ENCODE data around the gene EXOG.

EXOG gene

DNA sequence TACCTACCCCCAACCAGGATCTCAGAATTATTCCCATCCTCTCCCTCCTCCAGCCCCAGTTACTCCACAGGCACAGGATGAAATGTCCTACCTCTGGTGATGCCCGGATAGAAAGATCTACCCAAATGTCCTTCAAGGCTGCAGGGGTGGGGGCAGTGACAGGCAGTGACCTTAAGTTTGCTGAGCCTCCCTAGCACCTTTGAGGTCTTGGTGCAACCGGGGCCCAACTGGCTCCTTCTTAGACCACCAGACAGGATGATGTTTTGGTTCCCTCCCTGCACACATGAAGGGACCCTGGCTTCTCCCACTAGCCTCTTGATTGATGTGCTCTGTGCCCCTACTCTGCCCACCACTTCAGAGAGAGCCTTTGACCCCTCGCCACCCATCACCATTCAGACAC, 36.4 kb downstream of the EXOG start:
- TF ChIP-seq CTCF (conservative IDR thresholded peaks at IDR 0.05; ENCODE audit: control insufficient read depth, insufficient read depth, low read depth, low read length), result no peak
- no peak overlapping the region for H3K4me3 ChIP-seq (ENCODE audit: control insufficient read depth, low read depth, low read length)
- DNase-seq (ENCODE audit: low read depth), result no peak

DNA sequence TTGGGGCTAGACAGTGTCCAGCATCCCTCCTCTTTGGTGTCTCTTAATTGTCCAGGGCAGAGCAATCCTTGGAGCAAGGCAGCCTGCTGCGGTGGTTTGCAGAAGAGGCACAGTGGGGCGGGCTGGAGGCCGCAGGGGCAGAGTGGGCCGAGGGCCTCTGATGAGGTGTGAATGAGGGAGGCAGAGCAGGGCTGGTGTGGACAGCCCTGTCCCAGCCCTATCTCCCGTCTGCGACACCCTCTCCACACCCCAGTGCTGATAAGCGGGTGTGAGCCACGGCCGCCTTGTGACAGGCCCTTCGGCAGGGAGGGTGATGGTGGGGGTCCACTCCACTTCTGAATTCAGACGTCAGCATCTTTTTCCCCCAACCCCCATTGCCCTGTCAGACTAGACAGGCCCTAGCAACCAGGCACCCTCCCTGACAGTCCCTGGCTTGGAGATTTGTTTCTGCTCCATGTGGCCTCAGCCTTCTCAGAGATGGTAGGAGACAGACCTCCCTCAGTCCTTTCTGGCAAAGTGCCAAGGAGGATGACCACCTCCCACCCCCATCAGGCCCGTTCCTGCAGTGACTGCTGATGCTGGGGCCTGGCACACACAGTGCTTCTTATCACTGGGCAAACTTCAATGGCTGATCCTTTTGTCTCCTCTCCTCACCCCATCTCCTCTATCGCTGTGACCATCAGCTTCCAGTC, 37.3 kb downstream of the EXOG start:
- DNase-seq (ENCODE audit: low read depth), result no peak
- no peak overlapping the region for H3K4me3 ChIP-seq (ENCODE audit: control insufficient read depth, low read depth, low read length)
- no peak for TF ChIP-seq CTCF (conservative IDR thresholded peaks at IDR 0.05; ENCODE audit: control insufficient read depth, insufficient read depth, low read depth, low read length)

DNA sequence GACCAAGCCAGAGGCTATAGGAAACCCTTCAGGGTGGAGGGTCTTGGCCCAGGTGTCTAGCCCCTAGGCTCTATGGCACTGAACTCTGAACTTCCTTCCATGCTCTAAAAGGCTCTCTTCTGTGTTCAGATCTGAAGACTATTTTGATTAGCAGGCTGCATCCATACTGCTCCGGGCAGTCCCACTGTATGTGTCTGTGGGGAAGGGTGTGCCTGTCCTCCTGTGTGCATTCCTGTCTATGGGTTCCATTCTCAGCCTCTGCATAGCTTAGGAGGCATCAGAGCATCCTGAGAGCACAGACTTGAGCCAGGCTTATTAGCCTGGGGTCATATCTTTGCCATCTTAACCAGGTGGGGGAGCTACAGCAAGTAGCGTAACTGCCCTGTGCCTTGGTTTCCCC, 38.0 kb downstream of the EXOG start:
- no peak for DNase-seq (ENCODE audit: low read depth)
- TF ChIP-seq CTCF (conservative IDR thresholded peaks at IDR 0.05; ENCODE audit: control insufficient read depth, insufficient read depth, low read depth, low read length), result no peak
- no peak overlapping the region for H3K4me3 ChIP-seq (ENCODE audit: control insufficient read depth, low read depth, low read length)

DNA sequence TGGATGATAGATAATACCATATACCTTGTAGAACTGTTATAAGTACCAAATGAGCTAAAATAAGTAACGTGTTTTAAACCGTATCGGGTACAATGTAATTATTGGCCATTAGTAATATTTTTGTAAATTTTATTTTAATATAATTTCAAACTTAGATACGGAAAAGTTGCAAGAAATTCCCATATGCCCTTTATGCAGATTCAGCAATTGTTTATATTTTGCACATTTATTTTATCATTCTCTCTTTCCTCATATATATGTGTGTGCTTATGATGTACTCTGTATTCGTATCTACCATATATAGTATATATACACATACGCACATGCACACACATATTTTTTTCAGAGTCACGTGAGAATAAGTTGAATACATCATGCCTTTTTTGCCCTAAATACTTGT, 38.5 kb downstream of the EXOG start:
- H3K4me3 ChIP-seq (ENCODE audit: control insufficient read depth, low read depth, low read length), result no peak overlapping the region
- TF ChIP-seq CTCF (conservative IDR thresholded peaks at IDR 0.05; ENCODE audit: control insufficient read depth, insufficient read depth, low read depth, low read length), result no peak
- DNase-seq (ENCODE audit: low read depth), result no peak

DNA sequence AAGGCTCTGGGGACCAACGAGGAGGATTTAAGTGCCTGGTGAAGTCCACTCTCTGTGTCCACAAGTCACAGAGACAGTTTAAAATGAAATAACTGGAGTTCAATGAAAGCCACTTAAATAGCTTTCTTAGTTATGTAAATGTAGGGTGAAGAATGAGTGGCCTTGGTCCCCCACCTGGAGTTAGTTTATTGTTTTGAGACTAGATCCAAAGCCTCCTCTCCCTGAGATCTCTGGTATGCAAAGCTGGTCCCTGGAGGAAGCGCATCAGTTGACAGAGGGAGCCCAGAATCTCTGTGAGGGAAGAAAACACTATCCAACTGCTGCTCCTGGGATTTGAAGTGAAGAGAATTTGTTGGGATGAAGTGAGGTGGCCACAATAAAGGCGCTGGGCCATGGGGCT, 40.5 kb downstream of the EXOG start:
- no peak for DNase-seq (ENCODE audit: low read depth)
- TF ChIP-seq CTCF (conservative IDR thresholded peaks at IDR 0.05; ENCODE audit: control insufficient read depth, insufficient read depth, low read depth, low read length), result no peak

GRCh38 chr3:38538773-38539353, 42.7 kb downstream of the EXOG start:
- TF ChIP-seq CTCF (conservative IDR thresholded peaks at IDR 0.05; ENCODE audit: control insufficient read depth, insufficient read depth, low read depth, low read length), result no peak
- DNase-seq (ENCODE audit: low read depth), result no peak

More for the DNA sequence above, 40.5 kb downstream of the EXOG start:
- H3K4me3 ChIP-seq (ENCODE audit: control insufficient read depth, low read depth, low read length), result no peak overlapping the region

More at GRCh38 chr3:38538773-38539353, 42.7 kb downstream of the EXOG start:
- H3K4me3 ChIP-seq (ENCODE audit: control insufficient read depth, low read depth, low read length), result no peak overlapping the region
